Activated naive CD4-positive, alpha-beta T cell treated with anti-CD3 and anti-CD28 coated beads, Interleukin-2, amount 50 U/mL, for 72 hours (primary cell): ENCODE results near the gene PHF11. TPM values are rescaled to one million over a fixed set of nuclear protein-coding genes. Genes with fewer than 3 reads are reported as not detected.
"Not testable (repeated sequence)": the region's sequence is repeated elsewhere in the genome, so short reads cannot be mapped to it uniquely, and the experiment has no call there.

Experiments
- ATAC-seq, 2 donors: fragments of 150-1000 bp; cut with Tn5 transposase; 2 replicates each; pipeline ENCODE4 v1.10.0; 2021; ENCODE audit warnings: mild to moderate bottlenecking in 2 of 2, moderate library complexity in 2 of 2
- DNase-seq, 2 donors: peaks; one replicate each; pipeline ENCODE4 v3.0.0; 2021 to 2022; ENCODE audit warnings: low spot score in 2 of 2
- H3K27ac Mint-ChIP-seq, 2 donors: one replicate each; pipeline ENCODE4 v1.8.0; 2022; ENCODE audit warnings: mild to moderate bottlenecking in 2 of 2, mixed read lengths in 2 of 2
- H3K36me3 Mint-ChIP-seq, 2 donors: one replicate each; pipeline ENCODE4 v1.8.0; 2022; ENCODE audit warnings: mixed read lengths in 2 of 2
- H3K9me3 Mint-ChIP-seq, 2 donors: one replicate each; pipeline ENCODE4 v1.8.0; 2022; ENCODE audit warnings: mixed read lengths in 2 of 2
- total RNA-seq, 2 donors: library from RNA; stranded (reverse); gene quantifications; one replicate each; pipeline ENCODE4 v1.2.3, GENCODE V29; 2022

The PHF11 gene
- total RNA-seq, 2 donors from 2014 or later: 57.2 to 132 TPM

DNA sequence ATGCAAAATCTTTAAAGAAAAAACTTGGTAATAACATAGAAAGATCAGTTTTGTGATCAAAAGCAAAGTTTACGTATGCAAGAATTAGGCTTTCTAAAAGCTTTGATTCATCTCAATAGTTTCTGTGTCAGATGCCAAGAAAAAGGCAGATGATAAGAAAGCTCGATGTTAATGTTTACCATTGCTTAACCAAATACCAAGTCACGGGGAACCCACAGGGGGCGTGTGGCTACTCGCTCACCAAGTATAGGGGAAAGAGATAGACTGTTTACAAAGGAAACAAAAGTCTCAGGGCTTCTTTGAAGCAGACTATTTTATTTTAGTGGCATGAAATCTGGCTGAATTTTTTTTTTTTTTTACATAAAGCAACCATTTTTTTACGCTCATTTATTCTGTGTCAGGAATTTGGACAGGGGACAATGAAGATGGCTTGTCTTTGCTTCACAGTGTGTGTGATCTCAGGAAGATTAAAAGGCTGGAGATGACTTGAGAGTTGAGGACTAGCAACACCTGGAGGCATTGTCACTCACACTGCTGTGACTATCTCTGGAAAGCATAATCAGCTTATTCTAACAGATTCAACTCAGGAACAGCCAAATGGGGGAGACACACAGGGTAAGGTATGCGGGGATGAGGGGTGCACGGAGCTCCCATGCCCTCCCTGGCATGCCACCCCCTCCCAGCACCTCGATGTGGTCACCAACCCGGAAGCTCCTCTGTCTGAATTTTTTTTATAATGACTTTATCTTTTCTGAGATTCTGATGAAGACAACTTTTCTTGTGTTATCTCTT, 64.7 kb downstream of the PHF11 start:
- Mint-ChIP-seq H3K9me3 (no peaks in the 10 kb centered on the region), H3K27ac (no peak overlapping the region), H3K36me3 (peaks cover 14 to 26% of the 10 kb centered on the region in 2 donors)
- ATAC-seq: peak in 1 of 2 donors; percentile 57
- no peak for DNase-seq

DNA sequence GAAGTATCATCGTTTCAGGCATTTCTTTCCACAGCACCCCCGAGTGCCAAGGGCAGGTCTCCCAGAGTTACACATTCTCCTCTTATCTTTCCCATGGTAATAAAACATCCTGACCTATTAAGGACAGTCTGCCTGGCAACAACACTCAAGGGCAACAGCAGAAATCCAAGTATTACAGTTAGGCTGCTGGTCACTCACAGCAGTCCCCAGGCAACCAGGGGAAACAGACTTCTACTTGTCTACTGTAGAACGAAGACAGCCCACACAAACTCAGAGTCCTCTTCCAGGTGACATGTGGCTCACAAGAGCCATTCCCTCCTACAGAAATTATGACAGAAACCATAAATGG, 65.3 kb downstream of the PHF11 start:
- H3K27ac Mint-ChIP-seq: no peak overlapping the region
- H3K36me3 Mint-ChIP-seq: peaks cover 14 to 26% of the 10 kb centered on the region in 2 donors
- no peaks in the 10 kb centered on the region for H3K9me3 Mint-ChIP-seq
- DNase-seq (no peak), ATAC-seq (no peak)

DNA sequence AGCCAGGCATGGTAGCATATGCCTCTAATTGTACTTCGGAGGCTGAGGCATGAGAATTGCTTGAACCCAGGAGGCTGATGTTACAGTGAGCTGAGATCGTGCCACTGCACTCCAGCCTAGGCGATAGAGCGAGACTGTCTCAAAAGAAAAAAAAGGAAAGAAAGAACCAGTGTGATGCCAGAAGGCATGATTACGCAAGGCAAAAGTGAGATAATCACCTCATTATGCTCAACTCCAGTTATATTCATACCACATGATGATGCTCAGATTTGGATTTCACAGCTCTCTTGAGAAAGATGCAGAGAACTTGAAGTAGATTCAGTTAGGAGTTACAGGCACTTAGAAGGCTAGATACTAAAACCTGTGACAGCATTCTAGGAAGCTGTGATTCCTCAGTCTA, 67.8 kb downstream of the PHF11 start:
- Mint-ChIP-seq H3K9me3 (no peaks in the 10 kb centered on the region), H3K36me3 (peaks cover 20 to 31% of the 10 kb centered on the region in 2 donors), H3K27ac (peak overlapping the region in 1 of 2 donors; percentile 35)
- DNase-seq: no peak
- no peak for ATAC-seq

- H3K27ac Mint-ChIP-seq, DNase-seq: not testable (repeated sequence)
- H3K36me3 Mint-ChIP-seq: peaks cover 6 to 18% of the 10 kb centered on the region in 2 donors
Measured at GRCh38 chr13:49565461-49565860, 69.7 kb downstream of the PHF11 start.

GRCh38 chr13:49566461-49566860, 70.7 kb downstream of the PHF11 start:
- H3K36me3 Mint-ChIP-seq: peaks cover 6 to 13% of the 10 kb centered on the region in 2 donors
- no peaks in the 10 kb centered on the region for H3K9me3 Mint-ChIP-seq
- H3K27ac Mint-ChIP-seq: no peak overlapping the region
- ATAC-seq (no peak), DNase-seq (no peak)

More at GRCh38 chr13:49565461-49565860, 69.7 kb downstream of the PHF11 start:
- not testable (repeated sequence) for ATAC-seq, H3K9me3 Mint-ChIP-seq

GRCh38 chr13:49567491-49567890, 71.7 kb downstream of the PHF11 start:
- Mint-ChIP-seq H3K27ac (no peak overlapping the region), H3K36me3 (peaks cover 6 to 13% of the 10 kb centered on the region in 2 donors), H3K9me3 (no peaks in the 10 kb centered on the region)
- DNase-seq (no peak), ATAC-seq (no peak)

- no peaks in the 10 kb centered on the region for H3K9me3 Mint-ChIP-seq
- peaks cover 5 to 6% of the 10 kb centered on the region in 2 donors for H3K36me3 Mint-ChIP-seq
- DNase-seq (peak in 1 of 2 donors; percentile 12), ATAC-seq (peak; percentile 54 to 96)
- H3K27ac Mint-ChIP-seq: peak overlapping the region; percentile 13 to 92
Measured at GRCh38 chr13:49569993-49570689, 74.4 kb downstream of the PHF11 start.

DNA sequence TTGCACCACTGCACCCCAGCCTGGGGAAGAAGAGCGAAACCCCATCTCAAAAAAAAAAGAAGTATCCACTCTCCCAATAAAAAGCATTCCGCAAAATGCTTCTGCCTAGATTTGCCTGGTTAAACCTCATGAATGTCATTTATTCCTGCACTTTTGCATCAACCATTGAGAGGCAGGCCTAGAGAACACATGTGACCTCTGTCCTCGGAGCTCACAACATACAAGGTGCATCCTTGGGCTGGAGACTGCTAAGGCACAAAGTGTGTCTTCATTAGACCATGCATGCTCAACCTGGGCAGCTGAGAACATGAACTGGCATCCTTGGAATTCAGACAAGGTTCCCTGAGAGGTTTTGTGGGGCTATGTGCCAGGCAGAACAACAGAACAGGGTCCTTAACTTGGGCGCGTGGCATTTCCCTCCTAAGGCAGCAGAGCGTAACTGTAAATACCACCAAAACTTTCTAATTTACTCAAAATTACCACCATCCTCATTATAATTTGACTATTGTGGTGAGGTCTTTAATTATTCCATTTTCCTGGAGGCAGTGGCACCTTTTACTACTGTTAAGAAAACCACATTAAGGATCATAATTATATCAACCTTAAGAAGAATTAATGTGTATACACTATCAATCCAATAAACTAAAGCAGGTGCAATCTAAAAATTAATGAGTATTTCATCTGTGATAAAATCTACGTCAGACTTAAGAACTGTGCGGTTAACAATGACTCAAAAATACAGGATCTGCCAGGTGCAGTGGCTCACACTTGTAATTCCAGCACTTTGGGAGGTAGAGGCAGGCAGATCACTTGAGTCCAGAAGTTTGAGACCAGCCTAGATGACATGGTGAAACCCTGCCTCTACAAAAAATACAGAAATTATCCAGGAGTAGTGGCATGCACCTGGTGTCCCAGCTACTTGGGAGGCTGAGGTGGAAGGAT, 75.8 kb downstream of the PHF11 start:
- DNase-seq (no peak), ATAC-seq (no peak)
- Mint-ChIP-seq H3K9me3 (no peaks in the 10 kb centered on the region), H3K36me3 (peaks cover 2 to 3% of the 10 kb centered on the region in 2 donors), H3K27ac (peak overlapping the region in 1 of 2 donors; percentile 16)

Other genes starting within 250 kb of the PHF11 start
- gene CDADC1, start 248.0 kb upstream of the PHF11 start, total RNA-seq: 10 to 100 TPM; 15.8 to 16.9 TPM
- gene CAB39L, start 51.9 kb upstream of the PHF11 start, total RNA-seq: 10 to 100 TPM in 1 of 2 donors, 1 to 10 TPM in 1; 5.2 to 14.5 TPM
- gene SETDB2, start 51.7 kb upstream of the PHF11 start, total RNA-seq: 10 to 100 TPM; 16.0 to 22.7 TPM
- gene RCBTB1, start 89.6 kb downstream of the PHF11 start, total RNA-seq: 10 to 100 TPM; 15.6 to 26.1 TPM
- 1 to 10 TPM; 1.5 to 1.6 TPM for gene ARL11, start 132.6 kb downstream of the PHF11 start, total RNA-seq
- 10 to 100 TPM; 31.9 to 59.9 TPM for gene EBPL, start 195.5 kb downstream of the PHF11 start, total RNA-seq